Ovary (tissue), 3 donors: Measurements from ENCODE around the gene SH3BP5L.

ENCODE experiments used
- POLR2A ChIP-seq: fragments of 450-650 bp; IDR thresholded peaks from one replicate; pipeline ENCODE4 v1.6.1; 2017; ENCODE audit warnings: antibody characterized with exemption, mild to moderate bottlenecking, moderate library complexity
- TF ChIP-seq, protein P1 (sequence below), 3 donors: fragments of 450-650 bp in 2 of 3; fragments of 200-600 bp in 1 of 3; IDR thresholded peaks; one replicate each; pipeline versions ENCODE4 v1.5.1 to v1.8.0; 2016 to 2022; ENCODE audit warnings: antibody characterized with exemption in 3 of 3, mild to moderate bottlenecking in 1 of 3
- donor health status: DM: no; HTN: no; CAD: no.

DNA sequence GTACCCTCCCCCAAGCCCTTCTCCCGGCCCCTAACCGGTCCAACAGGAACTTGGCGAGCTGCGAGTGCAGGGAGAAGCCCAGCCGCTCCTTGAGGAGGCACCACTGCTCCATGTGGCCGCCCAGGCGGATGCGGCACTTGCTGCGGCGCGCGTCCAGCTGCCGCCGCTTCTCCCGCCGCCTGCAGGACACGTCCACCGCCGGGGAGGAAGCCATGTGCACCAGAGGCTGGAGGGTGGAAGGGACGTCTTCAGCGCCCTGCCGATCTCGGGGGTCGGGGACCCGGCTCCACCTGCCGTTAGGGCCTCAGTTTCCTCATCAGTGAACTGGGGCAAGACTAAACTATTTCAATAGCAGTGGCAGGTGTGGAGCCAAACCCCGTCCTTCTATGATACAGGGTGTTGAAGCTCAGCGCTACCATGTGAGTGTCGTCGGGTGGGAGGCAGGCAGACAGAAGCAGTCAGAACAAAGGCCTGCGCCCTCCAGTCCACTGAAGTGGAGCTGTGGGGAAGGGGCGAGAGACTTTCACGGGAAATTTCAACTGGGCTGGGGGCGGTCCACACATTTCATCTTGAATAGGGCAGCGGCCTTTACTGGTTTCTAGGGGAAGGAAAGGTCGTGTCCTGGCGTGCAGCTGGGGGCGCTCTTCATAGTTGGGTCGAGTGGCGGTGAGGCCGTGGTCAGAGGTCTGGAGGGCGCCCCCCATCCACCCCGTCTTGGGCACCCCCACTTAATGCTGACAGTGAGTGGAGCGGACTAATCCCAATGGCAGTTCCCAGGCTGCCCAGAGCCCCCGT, 32.6 kb upstream of the SH3BP5L start:
- TF ChIP-seq, protein P1, sequence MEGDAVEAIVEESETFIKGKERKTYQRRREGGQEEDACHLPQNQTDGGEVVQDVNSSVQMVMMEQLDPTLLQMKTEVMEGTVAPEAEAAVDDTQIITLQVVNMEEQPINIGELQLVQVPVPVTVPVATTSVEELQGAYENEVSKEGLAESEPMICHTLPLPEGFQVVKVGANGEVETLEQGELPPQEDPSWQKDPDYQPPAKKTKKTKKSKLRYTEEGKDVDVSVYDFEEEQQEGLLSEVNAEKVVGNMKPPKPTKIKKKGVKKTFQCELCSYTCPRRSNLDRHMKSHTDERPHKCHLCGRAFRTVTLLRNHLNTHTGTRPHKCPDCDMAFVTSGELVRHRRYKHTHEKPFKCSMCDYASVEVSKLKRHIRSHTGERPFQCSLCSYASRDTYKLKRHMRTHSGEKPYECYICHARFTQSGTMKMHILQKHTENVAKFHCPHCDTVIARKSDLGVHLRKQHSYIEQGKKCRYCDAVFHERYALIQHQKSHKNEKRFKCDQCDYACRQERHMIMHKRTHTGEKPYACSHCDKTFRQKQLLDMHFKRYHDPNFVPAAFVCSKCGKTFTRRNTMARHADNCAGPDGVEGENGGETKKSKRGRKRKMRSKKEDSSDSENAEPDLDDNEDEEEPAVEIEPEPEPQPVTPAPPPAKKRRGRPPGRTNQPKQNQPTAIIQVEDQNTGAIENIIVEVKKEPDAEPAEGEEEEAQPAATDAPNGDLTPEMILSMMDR (IDR thresholded peaks at IDR 0.05), result peak in 2 of 3 donors; percentile 26 to 32
- no peak for TF ChIP-seq POLR2A
